SK-N-MC (cell line): Measurements from ENCODE around the gene GIGYF2.

Experiments
- DNase-seq: peaks from one replicate; pipeline ENCODE4 v3.0.0-alpha.2; 2011; ENCODE audit warnings: low read depth, low spot score
- H3K27ac ChIP-seq: fragments of 200-600 bp; sonication (generic); 2 replicates; pipeline ENCODE4 v1.5.1; 2016; ENCODE audit warnings: mixed run types
- H3K36me3 ChIP-seq: fragments of 200-600 bp; sonication (generic); 2 replicates; pipeline ENCODE4 v1.6.1; 2017; ENCODE audit warnings: antibody characterized with exemption, low read length, mixed read lengths; ENCODE audit not compliant: insufficient read depth
- H3K4me3 ChIP-seq: fragments of 200-600 bp; sonication (generic); 2 replicates; pipeline ENCODE4 v1.5.1; 2016
- H3K9ac ChIP-seq: fragments of 200-600 bp; sonication (generic); 2 replicates; pipeline ENCODE4 v1.8.0; 2017; ENCODE audit warnings: mixed run types, mixed read lengths; ENCODE audit not compliant: insufficient read length
- H3K9me3 ChIP-seq: fragments of 200-600 bp; sonication (generic); 2 replicates; pipeline ENCODE4 v1.6.1; 2017; ENCODE audit warnings: low read depth, mild to moderate bottlenecking, antibody characterized with exemption, low read length, moderate library complexity, mixed read lengths
- EZH2 ChIP-seq: fragments of 200-600 bp; sonication (generic); IDR thresholded peaks from one replicate; pipeline ENCODE4 v1.6.1; 2017; ENCODE audit warnings: antibody characterized with exemption
- FOXP2 ChIP-seq: optimal IDR thresholded peaks from 2 replicates; pipeline ENCODE3; 2011; ENCODE audit warnings: mild to moderate bottlenecking, moderate library complexity; ENCODE audit not compliant: insufficient read depth; ENCODE audit errors: extremely low read length, control extremely low read depth
- POLR2AphosphoS5 ChIP-seq: IDR thresholded peaks from 2 replicates; pipeline ENCODE4 v1.6.1; 2012; ENCODE audit warnings: mild to moderate bottlenecking, low read depth, low read length, borderline replicate concordance

GIGYF2 gene

GRCh38 chr2:232798187-232798586 lies 101.1 kb downstream of the GIGYF2 start:
- Histone ChIP-seq H3K9me3 (no peaks in the 10 kb centered on the region), H3K9ac (no peak overlapping the region), H3K36me3 (peaks cover 83% of the 10 kb centered on the region), H3K27ac (no peak overlapping the region), H3K4me3 (no peak overlapping the region)
- DNase-seq: no peak
- no peak for TF ChIP-seq EZH2
- TF ChIP-seq FOXP2: no peak
- TF ChIP-seq POLR2AphosphoS5: no peak

GRCh38 chr2:232800166-232800565 lies 103.0 kb downstream of the GIGYF2 start:
- Histone ChIP-seq H3K27ac (no peak overlapping the region), H3K36me3 (peaks cover 66% of the 10 kb centered on the region), H3K9me3 (no peaks in the 10 kb centered on the region), H3K9ac (no peak overlapping the region), H3K4me3 (no peak overlapping the region)
- no peak for TF ChIP-seq FOXP2
- no peak for TF ChIP-seq EZH2
- no peak for TF ChIP-seq POLR2AphosphoS5
- DNase-seq: no peak

GRCh38 chr2:232802091-232802490 lies 105.0 kb downstream of the GIGYF2 start:
- Histone ChIP-seq H3K9me3 (no peaks in the 10 kb centered on the region), H3K27ac (no peak overlapping the region), H3K4me3 (no peak overlapping the region), H3K36me3 (peaks cover 55% of the 10 kb centered on the region), H3K9ac (no peak overlapping the region)
- no peak for DNase-seq
- no peak for TF ChIP-seq FOXP2
- no peak for TF ChIP-seq POLR2AphosphoS5
- TF ChIP-seq EZH2: no peak

GRCh38 chr2:232809349-232810124 lies 112.4 kb downstream of the GIGYF2 start:
- Histone ChIP-seq H3K4me3 (no peak overlapping the region), H3K9me3 (no peaks in the 10 kb centered on the region), H3K36me3 (peaks cover 69% of the 10 kb centered on the region), H3K27ac (no peak overlapping the region), H3K9ac (no peak overlapping the region)
- no peak for DNase-seq
- TF ChIP-seq EZH2 (no peak), POLR2AphosphoS5 (no peak), FOXP2 (no peak)

DNA sequence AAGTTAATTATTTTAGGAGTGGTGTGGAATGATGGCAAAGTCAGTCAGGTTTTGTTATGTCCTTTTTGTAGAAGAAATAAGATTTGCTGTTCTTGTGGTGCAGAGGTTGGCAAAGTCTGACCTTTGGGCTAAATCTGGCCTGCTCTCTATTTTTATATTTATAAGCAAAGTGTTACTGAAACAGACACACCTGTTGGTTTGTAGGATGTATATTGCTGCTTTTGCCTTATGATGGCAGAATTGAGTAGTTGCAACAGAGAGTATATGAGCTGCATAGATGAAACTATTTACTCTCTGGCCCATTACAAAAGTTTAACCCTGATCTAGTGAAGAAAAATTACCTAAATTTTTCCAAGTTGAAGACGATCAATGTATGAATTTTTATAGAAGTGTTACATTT lies 113.3 kb downstream of the GIGYF2 start:
- no peak for TF ChIP-seq EZH2
- no peak for TF ChIP-seq FOXP2
- TF ChIP-seq POLR2AphosphoS5: no peak
- no peak overlapping the region for H3K27ac ChIP-seq
- H3K36me3 ChIP-seq: peaks cover 78% of the 10 kb centered on the region
- H3K9ac ChIP-seq: no peak overlapping the region
- H3K9me3 ChIP-seq: no peaks in the 10 kb centered on the region
- no peak overlapping the region for H3K4me3 ChIP-seq
- DNase-seq: no peak

DNA sequence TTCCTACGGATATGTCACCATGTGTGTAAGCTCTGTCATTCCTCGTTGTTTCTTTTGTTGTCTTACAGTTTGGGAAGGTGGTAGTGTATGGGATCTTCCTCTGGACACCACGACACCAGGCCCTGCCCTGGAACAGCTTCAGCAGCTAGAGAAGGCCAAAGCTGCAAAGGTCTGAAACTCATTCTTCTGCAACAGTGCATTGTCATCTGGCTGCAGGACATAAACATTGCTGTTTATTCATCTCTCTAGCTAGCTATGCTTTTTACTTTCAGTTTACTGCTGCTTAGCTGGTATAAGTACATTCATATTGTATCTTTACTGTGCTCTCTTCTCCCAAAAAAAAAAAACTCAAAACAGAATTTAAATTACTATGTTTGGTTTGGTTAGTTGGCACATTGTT lies 118.4 kb downstream of the GIGYF2 start:
- no peak for DNase-seq
- H3K27ac ChIP-seq: no peak overlapping the region
- no peaks in the 10 kb centered on the region for H3K9me3 ChIP-seq
- no peak overlapping the region for H3K4me3 ChIP-seq
- TF ChIP-seq EZH2 (no peak), FOXP2 (no peak), POLR2AphosphoS5 (no peak)
- no peak overlapping the region for H3K9ac ChIP-seq
- H3K36me3 ChIP-seq: peaks cover 93% of the 10 kb centered on the region

GRCh38 chr2:232816657-232817056 lies 119.5 kb downstream of the GIGYF2 start:
- DNase-seq: no peak
- H3K27ac ChIP-seq: no peak overlapping the region
- H3K9ac ChIP-seq: no peak overlapping the region
- H3K36me3 ChIP-seq: peaks cover 90% of the 10 kb centered on the region
- TF ChIP-seq EZH2: no peak
- no peak for TF ChIP-seq FOXP2
- no peak for TF ChIP-seq POLR2AphosphoS5
- H3K4me3 ChIP-seq: no peak overlapping the region
- no peaks in the 10 kb centered on the region for H3K9me3 ChIP-seq

DNA sequence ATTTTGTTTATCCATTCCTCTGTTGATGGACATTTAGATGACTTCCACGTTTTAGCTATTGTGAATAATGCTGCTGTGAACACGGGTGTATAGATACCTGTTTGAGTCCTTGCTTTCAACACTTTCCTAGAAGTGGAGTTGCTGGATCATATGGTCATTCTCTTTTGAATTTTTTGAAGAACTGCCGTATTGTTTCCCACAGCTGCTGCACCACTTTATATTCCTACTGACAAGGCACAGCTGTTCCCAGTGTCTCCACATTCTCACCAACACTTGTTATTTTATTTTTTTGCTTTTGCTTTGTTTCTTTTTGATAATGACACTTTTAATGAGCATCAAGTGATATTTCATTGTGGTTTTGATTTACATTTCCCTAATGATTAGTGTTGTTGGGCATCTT lies 120.6 kb downstream of the GIGYF2 start:
- TF ChIP-seq POLR2AphosphoS5: no peak
- no peak for TF ChIP-seq EZH2
- no peak for TF ChIP-seq FOXP2
- H3K27ac ChIP-seq: no peak overlapping the region
- peaks cover 86% of the 10 kb centered on the region for H3K36me3 ChIP-seq
- H3K9me3 ChIP-seq: no peaks in the 10 kb centered on the region
- DNase-seq: no peak
- no peak overlapping the region for H3K4me3 ChIP-seq
- no peak overlapping the region for H3K9ac ChIP-seq
